ENCODE data around the gene KRTAP20-4. TPM values are rescaled to one million over a fixed set of nuclear protein-coding genes. Genes with fewer than 3 reads are reported as not detected.

KRTAP20-4 gene
- total and polyA plus RNA-seq, 4 donors: not detected

DNA sequence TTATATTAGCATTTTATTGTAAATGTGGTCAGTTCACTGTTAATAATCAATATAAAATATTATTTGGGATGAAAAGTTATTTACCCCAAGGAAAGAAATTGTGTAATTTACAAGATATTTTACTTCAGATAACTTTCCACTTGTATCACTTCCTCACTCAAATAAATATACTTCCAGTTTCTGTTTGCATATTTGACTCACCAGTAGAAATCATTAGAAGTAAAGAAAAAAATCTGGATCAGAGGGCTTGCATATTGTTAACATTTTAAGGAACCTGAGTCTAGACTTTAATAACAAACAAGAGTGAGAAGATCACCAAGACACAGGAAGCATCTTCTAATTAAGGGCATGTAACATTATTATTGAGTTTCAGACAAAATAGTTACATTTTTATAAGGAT is 347 bp upstream of the KRTAP20-4 start:
- H3K4me3 ChIP-seq (ENCODE audit: low read depth in 1 of 3, low read length in 3 of 3): no peak overlapping the region
- no peak overlapping the region for H3K27ac ChIP-seq (ENCODE audit: low read depth in 1 of 2, low read length in 2 of 2)
- H3K36me3 ChIP-seq (ENCODE audit: control insufficient read depth in 4 of 4, insufficient read depth in 3 of 4, low read depth in 1 of 4, low read length in 3 of 4): no peaks in the 10 kb centered on the region
- no peaks in the 10 kb centered on the region for H3K27me3 ChIP-seq (ENCODE audit: control insufficient read depth in 4 of 4, insufficient read depth in 4 of 4, low read length in 3 of 4)
- H3K9me3 ChIP-seq (ENCODE audit: control insufficient read depth in 4 of 4, low read length in 3 of 4): no peaks in the 10 kb centered on the region
- H3K4me1 ChIP-seq (ENCODE audit: control insufficient read depth in 4 of 4, insufficient read depth in 4 of 4, low read length in 3 of 4): no peaks in the 10 kb centered on the region
- DNase-seq (ENCODE audit: low spot score): no peak
- TF ChIP-seq NR2F2 (IDR thresholded peaks at IDR 0.05) (no peak), YY1 (IDR thresholded peaks at IDR 0.05) (no peak), HNF4G (IDR thresholded peaks at IDR 0.05) (no peak), GABPA (IDR thresholded peaks at IDR 0.05 in 1 of 2, conservative IDR thresholded peaks at IDR 0.05 in 1 of 2) (no peak)
- TF ChIP-seq, protein P1, sequence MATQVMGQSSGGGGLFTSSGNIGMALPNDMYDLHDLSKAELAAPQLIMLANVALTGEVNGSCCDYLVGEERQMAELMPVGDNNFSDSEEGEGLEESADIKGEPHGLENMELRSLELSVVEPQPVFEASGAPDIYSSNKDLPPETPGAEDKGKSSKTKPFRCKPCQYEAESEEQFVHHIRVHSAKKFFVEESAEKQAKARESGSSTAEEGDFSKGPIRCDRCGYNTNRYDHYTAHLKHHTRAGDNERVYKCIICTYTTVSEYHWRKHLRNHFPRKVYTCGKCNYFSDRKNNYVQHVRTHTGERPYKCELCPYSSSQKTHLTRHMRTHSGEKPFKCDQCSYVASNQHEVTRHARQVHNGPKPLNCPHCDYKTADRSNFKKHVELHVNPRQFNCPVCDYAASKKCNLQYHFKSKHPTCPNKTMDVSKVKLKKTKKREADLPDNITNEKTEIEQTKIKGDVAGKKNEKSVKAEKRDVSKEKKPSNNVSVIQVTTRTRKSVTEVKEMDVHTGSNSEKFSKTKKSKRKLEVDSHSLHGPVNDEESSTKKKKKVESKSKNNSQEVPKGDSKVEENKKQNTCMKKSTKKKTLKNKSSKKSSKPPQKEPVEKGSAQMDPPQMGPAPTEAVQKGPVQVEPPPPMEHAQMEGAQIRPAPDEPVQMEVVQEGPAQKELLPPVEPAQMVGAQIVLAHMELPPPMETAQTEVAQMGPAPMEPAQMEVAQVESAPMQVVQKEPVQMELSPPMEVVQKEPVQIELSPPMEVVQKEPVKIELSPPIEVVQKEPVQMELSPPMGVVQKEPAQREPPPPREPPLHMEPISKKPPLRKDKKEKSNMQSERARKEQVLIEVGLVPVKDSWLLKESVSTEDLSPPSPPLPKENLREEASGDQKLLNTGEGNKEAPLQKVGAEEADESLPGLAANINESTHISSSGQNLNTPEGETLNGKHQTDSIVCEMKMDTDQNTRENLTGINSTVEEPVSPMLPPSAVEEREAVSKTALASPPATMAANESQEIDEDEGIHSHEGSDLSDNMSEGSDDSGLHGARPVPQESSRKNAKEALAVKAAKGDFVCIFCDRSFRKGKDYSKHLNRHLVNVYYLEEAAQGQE (IDR thresholded peaks at IDR 0.05): no peak
- no peak overlapping the region for H3K9ac ChIP-seq (ENCODE audit: low read depth in 1 of 2, low read length in 2 of 2)

GRCh38 chr21:30623362-30623761 is 2.9 kb downstream of the KRTAP20-4 start:
- no peak for DNase-seq (ENCODE audit: low spot score)
- H3K4me1 ChIP-seq (ENCODE audit: control insufficient read depth in 4 of 4, insufficient read depth in 4 of 4, low read length in 3 of 4): no peaks in the 10 kb centered on the region
- TF ChIP-seq JUND (IDR thresholded peaks at IDR 0.05): no peak
- TF ChIP-seq, protein P1 (IDR thresholded peaks at IDR 0.05): no peak
- TF ChIP-seq HNF4A (conservative IDR thresholded peaks at IDR 0.05): no peak
- TF ChIP-seq ATF3 (IDR thresholded peaks at IDR 0.05): no peak
- no peak for TF ChIP-seq CTCF (IDR thresholded peaks at IDR 0.05; ENCODE audit: low read depth, low read length, missing input control)
- TF ChIP-seq RAD21 (IDR thresholded peaks at IDR 0.05): no peak
- TF ChIP-seq, protein P2, sequence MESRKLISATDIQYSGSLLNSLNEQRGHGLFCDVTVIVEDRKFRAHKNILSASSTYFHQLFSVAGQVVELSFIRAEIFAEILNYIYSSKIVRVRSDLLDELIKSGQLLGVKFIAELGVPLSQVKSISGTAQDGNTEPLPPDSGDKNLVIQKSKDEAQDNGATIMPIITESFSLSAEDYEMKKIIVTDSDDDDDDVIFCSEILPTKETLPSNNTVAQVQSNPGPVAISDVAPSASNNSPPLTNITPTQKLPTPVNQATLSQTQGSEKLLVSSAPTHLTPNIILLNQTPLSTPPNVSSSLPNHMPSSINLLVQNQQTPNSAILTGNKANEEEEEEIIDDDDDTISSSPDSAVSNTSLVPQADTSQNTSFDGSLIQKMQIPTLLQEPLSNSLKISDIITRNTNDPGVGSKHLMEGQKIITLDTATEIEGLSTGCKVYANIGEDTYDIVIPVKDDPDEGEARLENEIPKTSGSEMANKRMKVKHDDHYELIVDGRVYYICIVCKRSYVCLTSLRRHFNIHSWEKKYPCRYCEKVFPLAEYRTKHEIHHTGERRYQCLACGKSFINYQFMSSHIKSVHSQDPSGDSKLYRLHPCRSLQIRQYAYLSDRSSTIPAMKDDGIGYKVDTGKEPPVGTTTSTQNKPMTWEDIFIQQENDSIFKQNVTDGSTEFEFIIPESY (IDR thresholded peaks at IDR 0.05): no peak
- TF ChIP-seq EGR1 (IDR thresholded peaks at IDR 0.05; ENCODE audit: low read depth in 2 of 2): no peak
- TF ChIP-seq SP1 (IDR thresholded peaks at IDR 0.05): no peak

More at GRCh38 chr21:30623362-30623761, 2.9 kb downstream of the KRTAP20-4 start:
- no peaks in the 10 kb centered on the region for H3K36me3 ChIP-seq (ENCODE audit: control insufficient read depth in 4 of 4, insufficient read depth in 3 of 4, low read depth in 1 of 4, low read length in 3 of 4)
- no peaks in the 10 kb centered on the region for H3K27me3 ChIP-seq (ENCODE audit: control insufficient read depth in 4 of 4, insufficient read depth in 4 of 4, low read length in 3 of 4)
- no peak overlapping the region for H3K9ac ChIP-seq (ENCODE audit: low read depth in 1 of 2, low read length in 2 of 2)
- no peak overlapping the region for H3K27ac ChIP-seq (ENCODE audit: low read depth in 1 of 2, low read length in 2 of 2)
- no peak overlapping the region for H3K4me3 ChIP-seq (ENCODE audit: low read depth in 1 of 3, low read length in 3 of 3)
- WGBS: 78% methylated on average over 3 of the region's 3 CpGs
- H3K9me3 ChIP-seq (ENCODE audit: control insufficient read depth in 4 of 4, low read length in 3 of 4): no peaks in the 10 kb centered on the region
